Hepatocyte (in vitro differentiated cells): ENCODE measurements around the gene BRSK1.

ENCODE experiments used
- EZH2 ChIP-seq: fragments of 200-600 bp; sonication (generic); IDR thresholded peaks from 2 replicates; pipeline ENCODE4 v1.6.1; 2016; ENCODE audit warnings: antibody characterized with exemption, mild to moderate bottlenecking, borderline replicate concordance
- EZH2phosphoT487 ChIP-seq: fragments of 200-600 bp; sonication (generic); IDR thresholded peaks from one replicate; pipeline ENCODE4 v1.6.1; 2018; ENCODE audit warnings: antibody characterized with exemption, mild to moderate bottlenecking, low read depth, moderate library complexity; ENCODE audit not compliant: unreplicated experiment, severe bottlenecking
- TF ChIP-seq, protein P1 (sequence below): fragments of 200-600 bp; sonication (generic); IDR thresholded peaks from 2 replicates; pipeline ENCODE4 v1.5.1; 2016; ENCODE audit warnings: antibody characterized with exemption, mild to moderate bottlenecking; ENCODE audit not compliant: poor library complexity

DNA sequence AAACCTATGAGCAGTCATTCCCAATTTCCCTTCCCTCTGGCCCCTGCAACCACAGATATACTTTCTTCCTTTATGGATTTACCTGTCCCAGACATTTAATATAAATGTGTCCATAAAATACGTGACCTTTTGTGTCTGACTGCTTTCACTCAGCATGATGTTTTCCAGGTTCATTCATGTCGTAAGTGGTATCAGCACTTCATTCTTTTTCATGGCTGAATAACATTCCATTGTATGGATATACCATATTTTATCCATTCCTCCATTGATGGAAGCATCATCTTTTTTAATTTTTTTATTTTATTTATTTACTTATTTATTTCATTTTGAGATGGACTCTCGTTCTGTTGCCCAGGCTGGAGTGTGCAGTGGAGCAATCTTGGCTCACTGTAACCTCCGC is 17.0 kb upstream of the BRSK1 start:
- TF ChIP-seq, protein P1, sequence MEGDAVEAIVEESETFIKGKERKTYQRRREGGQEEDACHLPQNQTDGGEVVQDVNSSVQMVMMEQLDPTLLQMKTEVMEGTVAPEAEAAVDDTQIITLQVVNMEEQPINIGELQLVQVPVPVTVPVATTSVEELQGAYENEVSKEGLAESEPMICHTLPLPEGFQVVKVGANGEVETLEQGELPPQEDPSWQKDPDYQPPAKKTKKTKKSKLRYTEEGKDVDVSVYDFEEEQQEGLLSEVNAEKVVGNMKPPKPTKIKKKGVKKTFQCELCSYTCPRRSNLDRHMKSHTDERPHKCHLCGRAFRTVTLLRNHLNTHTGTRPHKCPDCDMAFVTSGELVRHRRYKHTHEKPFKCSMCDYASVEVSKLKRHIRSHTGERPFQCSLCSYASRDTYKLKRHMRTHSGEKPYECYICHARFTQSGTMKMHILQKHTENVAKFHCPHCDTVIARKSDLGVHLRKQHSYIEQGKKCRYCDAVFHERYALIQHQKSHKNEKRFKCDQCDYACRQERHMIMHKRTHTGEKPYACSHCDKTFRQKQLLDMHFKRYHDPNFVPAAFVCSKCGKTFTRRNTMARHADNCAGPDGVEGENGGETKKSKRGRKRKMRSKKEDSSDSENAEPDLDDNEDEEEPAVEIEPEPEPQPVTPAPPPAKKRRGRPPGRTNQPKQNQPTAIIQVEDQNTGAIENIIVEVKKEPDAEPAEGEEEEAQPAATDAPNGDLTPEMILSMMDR: no peak
- TF ChIP-seq EZH2: no peak
- TF ChIP-seq EZH2phosphoT487: no peak
